Measurements from ENCODE around the gene TMEM167B. TPM values are rescaled to one million over a fixed set of nuclear protein-coding genes. Genes with fewer than 3 reads are reported as not detected.

Gene TMEM167B
- total and polyA plus RNA-seq, 2 of the 8 experiments (the other 6 are each of a cell fraction or from before 2014, with no cell fraction given), result 3.6 to 14.8 TPM

GRCh38 chr1:109091839-109092193, 1.3 kb downstream of the TMEM167B start (continued):
- no peak for TF ChIP-seq GABPA (IDR thresholded peaks at IDR 0.05; ENCODE audit: borderline replicate concordance, insufficient read depth, low read length)
- no peak for TF ChIP-seq SP2 (IDR thresholded peaks at IDR 0.05; ENCODE audit: low read length)
- TF ChIP-seq CREB1 (IDR thresholded peaks at IDR 0.05), result no peak
- TF ChIP-seq BACH1 (IDR thresholded peaks at IDR 0.05; ENCODE audit: low read length), result no peak

Measured in H1 (cell line).